C4-2B (cell line): Measurements from ENCODE around the gene CBX3.

Experiments used
- CTCF ChIP-seq: fragments of 450-650 bp; conservative IDR thresholded peaks from 2 replicates; pipeline ENCODE4 v1.5.1; 2017; ENCODE audit warnings: mild to moderate bottlenecking
- ZFX ChIP-seq: fragments of 450-650 bp; IDR thresholded peaks from 2 replicates; pipeline ENCODE4 v1.6.1; 2017

GRCh38 chr7:26172048-26172447, 29.5 kb upstream of the CBX3 start:
- TF ChIP-seq CTCF (no peak), ZFX (no peak)
